ENCODE data around the gene XK.

DNA sequence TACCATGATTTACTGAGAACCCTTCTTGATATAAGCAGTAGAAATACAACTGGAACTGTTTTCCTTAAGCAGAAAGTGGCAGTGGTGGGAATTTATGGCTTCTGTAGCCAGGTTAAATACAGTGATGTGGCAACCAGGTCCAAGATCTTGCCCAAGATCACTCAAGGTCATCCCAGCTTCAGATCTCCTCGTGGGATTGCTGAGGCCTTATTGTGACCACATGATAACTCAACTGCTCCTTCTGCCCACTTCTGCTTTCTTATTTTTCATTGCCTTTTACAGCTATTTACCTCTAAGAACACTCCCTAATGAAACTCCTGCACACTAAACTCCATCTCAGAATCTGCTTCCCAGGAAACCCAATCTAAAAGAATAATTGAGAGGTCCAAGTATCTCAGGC, 81.8 kb downstream of the XK start:
- TF ChIP-seq, protein P1, sequence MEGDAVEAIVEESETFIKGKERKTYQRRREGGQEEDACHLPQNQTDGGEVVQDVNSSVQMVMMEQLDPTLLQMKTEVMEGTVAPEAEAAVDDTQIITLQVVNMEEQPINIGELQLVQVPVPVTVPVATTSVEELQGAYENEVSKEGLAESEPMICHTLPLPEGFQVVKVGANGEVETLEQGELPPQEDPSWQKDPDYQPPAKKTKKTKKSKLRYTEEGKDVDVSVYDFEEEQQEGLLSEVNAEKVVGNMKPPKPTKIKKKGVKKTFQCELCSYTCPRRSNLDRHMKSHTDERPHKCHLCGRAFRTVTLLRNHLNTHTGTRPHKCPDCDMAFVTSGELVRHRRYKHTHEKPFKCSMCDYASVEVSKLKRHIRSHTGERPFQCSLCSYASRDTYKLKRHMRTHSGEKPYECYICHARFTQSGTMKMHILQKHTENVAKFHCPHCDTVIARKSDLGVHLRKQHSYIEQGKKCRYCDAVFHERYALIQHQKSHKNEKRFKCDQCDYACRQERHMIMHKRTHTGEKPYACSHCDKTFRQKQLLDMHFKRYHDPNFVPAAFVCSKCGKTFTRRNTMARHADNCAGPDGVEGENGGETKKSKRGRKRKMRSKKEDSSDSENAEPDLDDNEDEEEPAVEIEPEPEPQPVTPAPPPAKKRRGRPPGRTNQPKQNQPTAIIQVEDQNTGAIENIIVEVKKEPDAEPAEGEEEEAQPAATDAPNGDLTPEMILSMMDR (IDR thresholded peaks at IDR 0.05), result no peak
- TF ChIP-seq POLR2A (IDR thresholded peaks at IDR 0.05) (no peak), POLR2AphosphoS5 (IDR thresholded peaks at IDR 0.05) (no peak), EP300 (IDR thresholded peaks at IDR 0.05) (no peak)
